Effector memory CD4-positive, alpha-beta T cell (primary cell): Measurements from ENCODE around the gene CMYA5.

Experiments
- DNase-seq, 3 donors: peaks; one replicate each; pipeline ENCODE4 v3.0.0-alpha.2; 2020
- H3K27ac ChIP-seq: 2 replicates; pipeline ENCODE4 v1.7.0; 2013; ENCODE audit warnings: mild to moderate bottlenecking, low read length, moderate library complexity; ENCODE audit not compliant: insufficient read depth, poor library complexity, severe bottlenecking
- H3K27me3 ChIP-seq: replicated peaks from 2 replicates; pipeline ENCODE4 v1.7.0; 2013; ENCODE audit warnings: mild to moderate bottlenecking, low read length; ENCODE audit not compliant: insufficient read depth, control insufficient read depth, poor library complexity, severe bottlenecking
- H3K36me3 ChIP-seq: 2 replicates; pipeline ENCODE4 v1.7.0; 2013; ENCODE audit warnings: mild to moderate bottlenecking, low read length, moderate library complexity; ENCODE audit not compliant: control insufficient read depth, insufficient read depth
- H3K4me1 ChIP-seq: 2 replicates; pipeline ENCODE4 v1.7.0; 2013; ENCODE audit warnings: low read length, mild to moderate bottlenecking; ENCODE audit not compliant: control insufficient read depth, insufficient read depth, poor library complexity, severe bottlenecking
- H3K4me3 ChIP-seq: 2 replicates; pipeline ENCODE4 v1.7.0; 2013; ENCODE audit warnings: low read length, low read depth, mild to moderate bottlenecking; ENCODE audit not compliant: insufficient read depth, poor library complexity, severe bottlenecking
- H3K9me3 ChIP-seq: 2 replicates; pipeline ENCODE4 v1.7.0; 2013; ENCODE audit warnings: mild to moderate bottlenecking, low read length, moderate library complexity; ENCODE audit not compliant: control insufficient read depth

Gene CMYA5

DNA sequence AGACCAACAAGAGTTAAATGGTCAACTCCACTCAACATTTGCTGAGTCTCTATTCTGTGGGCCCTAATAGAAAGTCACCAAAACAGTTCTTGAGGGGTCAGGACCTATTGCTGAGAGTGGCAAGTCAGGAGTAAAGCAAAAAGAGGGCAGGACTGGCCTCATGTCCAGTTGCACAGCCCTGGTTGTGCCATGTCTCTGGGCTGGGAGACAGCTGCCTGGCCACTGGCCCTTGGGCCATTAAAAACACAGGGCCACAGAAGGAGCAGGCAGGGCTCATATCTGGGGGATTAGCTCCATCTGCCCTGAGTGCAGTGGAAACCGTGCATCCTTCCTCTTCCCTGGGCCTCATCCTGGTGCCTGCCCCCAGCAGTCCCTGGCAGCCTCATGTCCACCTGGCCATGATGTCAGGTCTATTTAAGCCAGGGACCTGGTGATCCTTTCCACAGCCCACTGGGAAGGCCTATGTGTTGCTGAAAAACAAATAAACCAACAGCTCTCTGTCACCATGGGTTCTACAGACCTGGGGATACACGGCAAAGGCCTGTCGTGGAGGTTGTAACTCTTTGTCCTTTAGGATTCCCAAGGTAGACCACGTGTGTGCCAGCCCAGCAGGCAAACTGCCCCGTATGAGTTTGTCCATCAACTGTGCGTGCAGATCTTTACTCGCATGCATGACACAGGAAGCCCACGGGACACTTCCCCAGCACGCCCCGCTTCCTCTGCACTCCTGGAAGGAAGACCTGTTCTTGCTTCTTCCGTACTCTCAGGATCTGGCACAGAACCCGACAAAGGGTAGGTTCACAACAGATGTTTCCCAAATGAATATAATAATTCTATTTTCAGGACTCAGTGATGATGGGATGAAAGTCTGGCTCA is 152.6 kb downstream of the CMYA5 start:
- H3K27ac ChIP-seq, result no peak overlapping the region
- no peak for DNase-seq
- no peak overlapping the region for H3K4me3 ChIP-seq
- H3K9me3 ChIP-seq, result no peaks in the 10 kb centered on the region
- H3K27me3 ChIP-seq, result no peaks in the 10 kb centered on the region
- no peaks in the 10 kb centered on the region for H3K36me3 ChIP-seq
- no peaks in the 10 kb centered on the region for H3K4me1 ChIP-seq

DNA sequence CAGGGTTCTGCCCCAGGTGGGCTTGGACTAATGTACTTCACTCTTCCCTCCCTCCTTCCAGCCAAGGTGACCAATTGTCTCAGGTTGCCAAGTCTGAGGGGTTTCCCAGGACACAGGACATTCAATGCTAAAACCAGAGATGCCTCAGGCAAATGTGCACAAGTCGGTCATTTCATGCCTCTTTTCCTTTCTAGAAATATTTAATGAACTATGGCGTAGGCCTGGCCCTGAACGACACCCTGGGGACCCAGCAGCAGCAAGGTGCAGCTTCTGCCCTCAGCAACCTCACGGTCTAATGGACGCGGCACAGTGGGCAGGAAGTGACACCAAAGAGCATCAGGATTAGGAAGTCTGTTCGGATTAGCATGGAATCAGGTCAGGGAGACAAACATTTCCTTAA is 153.4 kb downstream of the CMYA5 start:
- Histone ChIP-seq H3K27ac (no peak overlapping the region), H3K9me3 (no peaks in the 10 kb centered on the region), H3K27me3 (no peaks in the 10 kb centered on the region), H3K4me1 (no peaks in the 10 kb centered on the region), H3K4me3 (no peak overlapping the region), H3K36me3 (no peaks in the 10 kb centered on the region)
- DNase-seq, result no peak

GRCh38 chr5:79843450-79844388 is 154.1 kb downstream of the CMYA5 start:
- Histone ChIP-seq H3K4me3 (no peak overlapping the region), H3K27me3 (no peaks in the 10 kb centered on the region), H3K4me1 (no peaks in the 10 kb centered on the region), H3K27ac (no peak overlapping the region), H3K36me3 (no peaks in the 10 kb centered on the region), H3K9me3 (no peaks in the 10 kb centered on the region)
- no peak for DNase-seq

- H3K27me3 ChIP-seq, result no peaks in the 10 kb centered on the region
Measured at GRCh38 chr5:79844571-79844970, 154.9 kb downstream of the CMYA5 start.

DNA sequence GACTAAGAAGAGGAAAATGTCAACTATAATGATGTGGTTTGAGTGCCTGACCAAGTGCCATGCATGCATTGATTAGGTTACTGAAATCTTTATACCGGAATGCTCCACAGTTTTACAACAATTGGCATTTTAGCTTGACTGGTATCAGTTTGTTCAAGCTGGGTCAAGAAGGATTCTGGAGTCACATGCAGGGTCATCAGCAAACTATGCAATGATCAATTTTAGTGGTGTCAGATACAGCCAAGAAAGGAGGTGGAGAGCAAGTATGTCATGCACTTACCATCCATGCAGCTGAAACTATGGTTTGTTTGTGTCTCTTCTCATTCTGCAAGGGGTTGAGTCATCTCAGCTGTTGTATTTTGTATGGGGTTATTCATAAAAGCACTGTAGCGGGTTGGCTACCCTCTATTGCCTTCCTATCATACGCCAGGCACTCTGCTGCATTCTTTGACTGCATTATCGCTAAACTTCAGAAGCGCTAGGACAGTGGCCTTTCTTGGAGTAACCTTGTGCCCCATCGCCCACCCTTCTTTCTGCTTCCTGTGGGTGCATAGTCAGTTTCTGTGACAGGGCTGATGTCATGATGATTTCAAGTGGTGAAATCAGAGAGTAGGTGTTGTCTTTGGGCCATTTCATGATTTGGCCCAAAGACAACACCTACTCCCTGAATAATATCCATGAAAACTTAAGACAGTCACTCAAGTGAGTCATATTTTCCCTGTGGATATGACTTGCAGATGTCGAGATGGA is 156.0 kb downstream of the CMYA5 start:
- no peaks in the 10 kb centered on the region for H3K9me3 ChIP-seq
- no peaks in the 10 kb centered on the region for H3K36me3 ChIP-seq
- no peaks in the 10 kb centered on the region for H3K4me1 ChIP-seq
- H3K27me3 ChIP-seq, result no peaks in the 10 kb centered on the region
- no peak overlapping the region for H3K4me3 ChIP-seq
- no peak overlapping the region for H3K27ac ChIP-seq
- no peak for DNase-seq

More at GRCh38 chr5:79844571-79844970, 154.9 kb downstream of the CMYA5 start:
- DNase-seq, result no peak
- Histone ChIP-seq H3K9me3 (no peaks in the 10 kb centered on the region), H3K27ac (no peak overlapping the region), H3K4me1 (no peaks in the 10 kb centered on the region), H3K36me3 (no peaks in the 10 kb centered on the region), H3K4me3 (no peak overlapping the region)

DNA sequence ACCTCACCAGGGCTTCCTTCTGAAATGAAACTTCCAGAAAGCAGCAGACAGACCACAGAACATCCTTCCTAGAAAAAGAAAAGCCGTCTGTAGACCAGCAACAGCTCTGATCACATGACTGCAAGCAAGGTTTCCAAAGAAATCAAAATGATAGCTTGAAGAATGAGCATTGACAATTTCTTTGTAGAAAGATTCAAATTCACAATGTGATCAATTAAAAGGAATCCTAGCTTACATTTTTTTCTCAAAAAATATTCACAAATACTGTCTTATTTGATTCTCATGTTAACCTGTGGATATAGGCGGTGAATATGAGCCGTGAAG is 156.5 kb downstream of the CMYA5 start:
- H3K9me3 ChIP-seq, result no peaks in the 10 kb centered on the region
- no peaks in the 10 kb centered on the region for H3K27me3 ChIP-seq
- DNase-seq, result no peak
- no peaks in the 10 kb centered on the region for H3K4me1 ChIP-seq
- H3K27ac ChIP-seq, result no peak overlapping the region
- H3K4me3 ChIP-seq, result no peak overlapping the region
- H3K36me3 ChIP-seq, result no peaks in the 10 kb centered on the region

GRCh38 chr5:79847561-79847960 is 157.9 kb downstream of the CMYA5 start:
- no peaks in the 10 kb centered on the region for H3K36me3 ChIP-seq
- H3K27me3 ChIP-seq, result no peaks in the 10 kb centered on the region
- H3K9me3 ChIP-seq, result no peaks in the 10 kb centered on the region
- H3K4me3 ChIP-seq, result no peak overlapping the region
- no peaks in the 10 kb centered on the region for H3K4me1 ChIP-seq
- no peak for DNase-seq
- no peak overlapping the region for H3K27ac ChIP-seq

DNA sequence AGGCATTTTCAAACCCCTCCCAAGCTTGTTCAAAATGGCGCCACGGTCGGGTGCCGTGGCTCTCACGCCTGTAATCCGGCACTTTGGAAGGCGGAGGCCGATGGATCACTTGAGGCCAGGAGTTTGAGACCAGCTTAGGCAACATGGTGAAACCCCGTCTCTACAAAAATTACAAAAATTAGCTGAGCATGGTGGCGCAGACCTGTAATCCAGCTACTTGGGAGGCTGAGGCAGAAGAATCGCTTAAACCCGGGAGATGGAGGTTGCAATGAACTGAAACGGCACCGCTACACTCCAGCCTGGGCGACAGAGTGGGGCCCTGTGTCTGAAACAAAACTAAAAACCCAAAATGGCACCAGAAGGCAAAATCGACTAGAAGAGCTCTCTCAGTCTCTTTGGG is 159.4 kb downstream of the CMYA5 start:
- H3K36me3 ChIP-seq, result no peaks in the 10 kb centered on the region
- H3K4me3 ChIP-seq, result no peak overlapping the region
- no peaks in the 10 kb centered on the region for H3K4me1 ChIP-seq
- no peaks in the 10 kb centered on the region for H3K9me3 ChIP-seq
- no peaks in the 10 kb centered on the region for H3K27me3 ChIP-seq
- no peak overlapping the region for H3K27ac ChIP-seq
- no peak for DNase-seq
